ENCODE measurements around the gene TLR1. TPM values are rescaled to one million over a fixed set of nuclear protein-coding genes. Genes with fewer than 3 reads are reported as not detected.

Gene TLR1
- total RNA-seq, 1 donor from 2014 or later: 6.3 TPM

DNA sequence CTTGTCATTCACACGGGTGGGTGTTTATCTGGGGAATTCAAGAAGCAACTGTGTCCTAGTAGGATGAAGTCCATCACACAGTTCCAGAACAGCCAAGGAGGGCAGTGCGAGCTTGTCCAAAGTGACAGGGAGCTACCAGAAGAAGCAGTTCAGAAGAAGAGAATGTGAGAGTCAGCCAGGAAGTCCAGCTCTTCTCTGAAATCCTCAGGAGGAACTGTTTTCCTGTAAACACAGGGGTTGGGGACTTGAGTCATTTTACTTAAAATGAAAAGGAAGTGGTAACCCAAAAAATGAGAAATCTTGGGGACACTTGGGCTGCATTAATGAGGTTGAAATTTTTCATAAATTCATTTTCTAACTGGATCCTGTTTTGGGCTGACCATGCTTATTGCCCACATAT lies 13.6 kb downstream of the TLR1 start:
- H3K27ac ChIP-seq (ENCODE audit: low read depth, low read length): no peak overlapping the region

GRCh38 chr4:38788317-38788716 lies 16.3 kb downstream of the TLR1 start:
- peaks cover 0 to 2% (median 0%) of the 10 kb centered on the region in 3 donors for H3K4me1 ChIP-seq (ENCODE audit: control insufficient read depth in 3 of 3, insufficient read depth in 3 of 3, low read length in 3 of 3)

More for the DNA sequence above, 13.6 kb downstream of the TLR1 start:
- Histone ChIP-seq H3K9ac (ENCODE audit: low read depth in 1 of 3, low read length in 3 of 3) (no peak overlapping the region), H3K4me1 (ENCODE audit: control insufficient read depth in 3 of 3, insufficient read depth in 3 of 3, low read length in 3 of 3) (no peaks in the 10 kb centered on the region), H3K36me3 (ENCODE audit: control insufficient read depth in 3 of 3, insufficient read depth in 3 of 3, low read length in 3 of 3) (no peaks in the 10 kb centered on the region), H3K9me3 (ENCODE audit: control insufficient read depth in 3 of 3, low read length in 3 of 3) (no peaks in the 10 kb centered on the region), H3K27me3 (ENCODE audit: control insufficient read depth in 3 of 3, insufficient read depth in 3 of 3, low read length in 3 of 3) (no peaks in the 10 kb centered on the region), H3K4me3 (ENCODE audit: low read length in 3 of 3) (no peak overlapping the region)

DNA sequence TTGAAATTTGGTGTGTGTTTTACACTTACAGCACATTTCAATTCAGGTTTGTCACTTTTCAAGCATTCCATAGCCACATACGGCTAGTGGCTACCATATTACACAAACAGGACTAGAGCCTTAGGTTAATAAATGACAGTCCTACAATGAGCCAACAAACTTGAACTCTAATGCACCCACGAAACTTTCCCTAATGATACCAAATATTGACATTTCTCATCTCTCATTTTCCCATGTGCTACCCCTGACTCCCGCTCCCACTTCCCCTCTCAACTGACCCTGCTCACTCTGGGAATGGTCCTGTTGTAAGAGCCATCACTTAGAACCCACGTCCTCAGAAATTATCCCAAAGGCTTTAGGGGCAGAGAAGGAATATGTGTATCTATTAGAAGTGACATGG lies 16.9 kb downstream of the TLR1 start:
- no peak overlapping the region for H3K27ac ChIP-seq (ENCODE audit: low read depth, low read length)
- H3K4me1 ChIP-seq (ENCODE audit: control insufficient read depth in 3 of 3, insufficient read depth in 3 of 3, low read length in 3 of 3): peaks cover 0 to 2% (median 0%) of the 10 kb centered on the region in 3 donors
- no peaks in the 10 kb centered on the region for H3K36me3 ChIP-seq (ENCODE audit: control insufficient read depth in 3 of 3, insufficient read depth in 3 of 3, low read length in 3 of 3)
- H3K9me3 ChIP-seq (ENCODE audit: control insufficient read depth in 3 of 3, low read length in 3 of 3): no peaks in the 10 kb centered on the region
- no peaks in the 10 kb centered on the region for H3K27me3 ChIP-seq (ENCODE audit: control insufficient read depth in 3 of 3, insufficient read depth in 3 of 3, low read length in 3 of 3)
- H3K4me3 ChIP-seq (ENCODE audit: low read length in 3 of 3): no peak overlapping the region
- H3K9ac ChIP-seq (ENCODE audit: low read depth in 1 of 3, low read length in 3 of 3): no peak overlapping the region

More at GRCh38 chr4:38788317-38788716, 16.3 kb downstream of the TLR1 start:
- H3K9me3 ChIP-seq (ENCODE audit: control insufficient read depth in 3 of 3, low read length in 3 of 3): no peaks in the 10 kb centered on the region
- H3K4me3 ChIP-seq (ENCODE audit: low read length in 3 of 3): no peak overlapping the region
- no peaks in the 10 kb centered on the region for H3K27me3 ChIP-seq (ENCODE audit: control insufficient read depth in 3 of 3, insufficient read depth in 3 of 3, low read length in 3 of 3)
- no peaks in the 10 kb centered on the region for H3K36me3 ChIP-seq (ENCODE audit: control insufficient read depth in 3 of 3, insufficient read depth in 3 of 3, low read length in 3 of 3)
- H3K27ac ChIP-seq (ENCODE audit: low read depth, low read length): no peak overlapping the region
- no peak overlapping the region for H3K9ac ChIP-seq (ENCODE audit: low read depth in 1 of 3, low read length in 3 of 3)

DNA sequence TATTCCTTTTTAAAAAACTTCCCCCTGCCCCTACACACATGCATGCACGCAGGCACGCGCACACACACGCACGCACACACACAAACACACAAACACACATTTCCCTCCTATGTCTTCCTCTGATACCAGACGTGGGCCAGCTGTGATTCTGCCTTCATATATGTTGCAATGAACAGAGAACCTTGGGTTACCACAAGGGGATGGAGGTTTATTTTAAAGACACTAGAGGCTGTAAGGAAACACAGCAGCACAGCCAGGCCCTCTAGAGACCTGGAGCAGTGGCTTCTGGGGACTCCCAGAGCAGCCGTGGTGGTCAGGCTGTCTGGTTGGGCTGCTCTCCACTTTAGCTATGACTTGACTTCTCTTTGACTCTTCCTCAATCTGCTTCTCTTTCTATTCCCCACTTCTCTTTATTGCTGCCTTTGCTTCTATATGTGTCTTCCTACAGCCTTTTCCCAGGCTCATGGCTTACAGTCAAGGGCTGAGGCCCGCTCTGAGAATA lies 18.6 kb downstream of the TLR1 start:
- H3K36me3 ChIP-seq (ENCODE audit: control insufficient read depth in 3 of 3, insufficient read depth in 3 of 3, low read length in 3 of 3): no peaks in the 10 kb centered on the region
- H3K27ac ChIP-seq (ENCODE audit: low read depth, low read length): no peak overlapping the region
- no peak overlapping the region for H3K4me3 ChIP-seq (ENCODE audit: low read length in 3 of 3)
- H3K27me3 ChIP-seq (ENCODE audit: control insufficient read depth in 3 of 3, insufficient read depth in 3 of 3, low read length in 3 of 3): no peaks in the 10 kb centered on the region
- no peaks in the 10 kb centered on the region for H3K9me3 ChIP-seq (ENCODE audit: control insufficient read depth in 3 of 3, low read length in 3 of 3)
- H3K9ac ChIP-seq (ENCODE audit: low read depth in 1 of 3, low read length in 3 of 3): no peak overlapping the region
- peaks cover 0 to 2% (median 0%) of the 10 kb centered on the region in 3 donors for H3K4me1 ChIP-seq (ENCODE audit: control insufficient read depth in 3 of 3, insufficient read depth in 3 of 3, low read length in 3 of 3)

DNA sequence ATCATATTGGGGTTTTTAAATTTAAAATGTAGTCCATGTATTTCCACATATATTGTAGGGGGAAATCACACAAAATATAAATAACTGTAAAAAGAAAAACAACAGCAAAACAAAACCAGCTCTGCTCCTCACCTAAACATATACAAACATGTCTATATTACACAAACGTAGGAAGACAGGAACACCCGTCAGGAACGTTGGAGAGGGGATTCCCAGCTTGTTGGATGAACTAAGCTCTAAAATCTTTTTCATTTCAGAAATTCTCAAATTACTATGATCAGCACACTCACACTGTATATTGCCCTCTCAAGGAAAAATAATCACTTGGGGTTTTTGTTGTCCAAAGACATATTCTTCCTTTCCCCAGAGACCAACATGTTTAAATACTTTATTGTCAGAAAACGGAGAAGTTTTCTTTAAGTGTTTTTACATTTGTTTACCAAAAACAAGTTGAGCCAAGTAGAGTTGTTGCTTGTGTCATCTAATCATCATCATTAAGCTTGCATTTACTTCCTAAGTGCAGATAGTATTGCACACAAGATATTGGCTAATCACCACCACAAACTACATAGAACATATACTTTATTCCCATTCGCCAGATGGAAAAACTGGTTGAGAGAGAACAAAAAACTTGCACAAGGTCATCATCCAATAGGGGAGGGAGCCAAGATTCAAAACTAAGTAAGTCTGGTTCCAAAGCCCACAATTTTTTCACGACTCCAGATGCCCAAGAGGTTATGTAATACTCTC lies 19.4 kb downstream of the TLR1 start:
- no peaks in the 10 kb centered on the region for H3K36me3 ChIP-seq (ENCODE audit: control insufficient read depth in 3 of 3, insufficient read depth in 3 of 3, low read length in 3 of 3)
- H3K27ac ChIP-seq (ENCODE audit: low read depth, low read length): no peak overlapping the region
- no peaks in the 10 kb centered on the region for H3K27me3 ChIP-seq (ENCODE audit: control insufficient read depth in 3 of 3, insufficient read depth in 3 of 3, low read length in 3 of 3)
- H3K4me3 ChIP-seq (ENCODE audit: low read length in 3 of 3): no peak overlapping the region
- H3K9ac ChIP-seq (ENCODE audit: low read depth in 1 of 3, low read length in 3 of 3): no peak overlapping the region
- peaks cover 0 to 2% (median 0%) of the 10 kb centered on the region in 3 donors for H3K4me1 ChIP-seq (ENCODE audit: control insufficient read depth in 3 of 3, insufficient read depth in 3 of 3, low read length in 3 of 3)
- no peaks in the 10 kb centered on the region for H3K9me3 ChIP-seq (ENCODE audit: control insufficient read depth in 3 of 3, low read length in 3 of 3)

GRCh38 chr4:38784141-38784540 lies 20.4 kb downstream of the TLR1 start:
- Histone ChIP-seq H3K4me3 (ENCODE audit: low read length in 3 of 3) (no peak overlapping the region), H3K36me3 (ENCODE audit: control insufficient read depth in 3 of 3, insufficient read depth in 3 of 3, low read length in 3 of 3) (no peaks in the 10 kb centered on the region), H3K9ac (ENCODE audit: low read depth in 1 of 3, low read length in 3 of 3) (no peak overlapping the region), H3K27ac (ENCODE audit: low read depth, low read length) (no peak overlapping the region), H3K9me3 (ENCODE audit: control insufficient read depth in 3 of 3, low read length in 3 of 3) (no peaks in the 10 kb centered on the region), H3K27me3 (ENCODE audit: control insufficient read depth in 3 of 3, insufficient read depth in 3 of 3, low read length in 3 of 3) (no peaks in the 10 kb centered on the region), H3K4me1 (ENCODE audit: control insufficient read depth in 3 of 3, insufficient read depth in 3 of 3, low read length in 3 of 3) (peaks cover 0 to 2% (median 0%) of the 10 kb centered on the region in 3 donors)

DNA sequence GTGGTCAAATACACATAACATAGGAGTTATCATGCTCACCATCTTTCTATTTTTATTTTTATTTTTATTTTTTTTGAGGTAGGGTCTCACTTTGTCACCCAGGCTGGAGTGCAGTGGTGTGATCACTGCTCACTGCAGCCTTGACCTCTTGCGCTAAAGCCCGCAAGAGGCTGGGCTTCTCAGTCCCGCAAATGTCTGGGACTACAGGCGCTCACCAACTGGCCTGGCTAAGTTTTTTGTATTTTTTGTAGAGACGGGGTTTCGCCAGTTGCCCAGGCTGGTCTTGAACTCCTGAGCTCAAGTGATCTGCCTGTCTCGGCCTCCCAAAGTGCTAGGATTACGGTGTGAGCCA lies 21.5 kb downstream of the TLR1 start:
- H3K27ac ChIP-seq (ENCODE audit: low read depth, low read length): no peak overlapping the region
- no peak overlapping the region for H3K9ac ChIP-seq (ENCODE audit: low read depth in 1 of 3, low read length in 3 of 3)
- no peak overlapping the region for H3K4me3 ChIP-seq (ENCODE audit: low read length in 3 of 3)
- no peaks in the 10 kb centered on the region for H3K36me3 ChIP-seq (ENCODE audit: control insufficient read depth in 3 of 3, insufficient read depth in 3 of 3, low read length in 3 of 3)
- H3K27me3 ChIP-seq (ENCODE audit: control insufficient read depth in 3 of 3, insufficient read depth in 3 of 3, low read length in 3 of 3): no peaks in the 10 kb centered on the region
- H3K4me1 ChIP-seq (ENCODE audit: control insufficient read depth in 3 of 3, insufficient read depth in 3 of 3, low read length in 3 of 3): peaks cover 0 to 2% (median 0%) of the 10 kb centered on the region in 3 donors
- H3K9me3 ChIP-seq (ENCODE audit: control insufficient read depth in 3 of 3, low read length in 3 of 3): no peaks in the 10 kb centered on the region

DNA sequence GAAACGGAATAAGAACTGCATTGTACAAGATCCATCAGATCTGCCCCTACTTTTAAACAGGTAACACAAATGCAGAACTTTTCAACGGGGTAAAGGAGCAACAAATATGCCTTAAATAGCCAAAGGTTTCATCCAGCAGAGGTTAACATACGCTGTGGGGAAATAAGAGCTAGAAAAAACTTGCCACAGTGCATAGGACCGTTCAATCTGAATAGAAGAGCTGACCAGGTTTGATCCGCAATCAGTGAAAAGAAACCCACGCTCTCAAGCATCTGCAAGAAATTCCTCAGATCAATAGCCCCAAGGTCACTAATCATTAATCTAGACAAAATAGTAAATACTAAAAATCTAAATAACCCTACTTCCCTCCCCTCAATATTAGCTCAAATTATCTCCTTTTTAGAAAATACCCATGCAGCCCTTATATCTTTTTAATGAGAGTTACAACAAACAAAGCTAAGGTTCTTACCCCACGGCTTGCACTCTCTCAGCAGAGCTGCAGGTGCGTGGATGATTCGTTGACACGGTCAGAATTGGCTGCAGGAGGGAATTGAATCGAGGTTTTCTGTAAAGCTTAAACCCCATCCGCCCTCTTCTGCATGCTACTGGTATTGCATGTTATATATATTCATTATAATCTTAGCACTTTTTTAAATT lies 22.0 kb downstream of the TLR1 start, which contains the start of gene TLR10:
Gene TLR10, minus strand, starts transcription at position 539 of the 657 bp plus-strand sequence. CDS start 7,400 bp downstream, outside the sequence.
- Histone ChIP-seq H3K4me1 (ENCODE audit: control insufficient read depth in 3 of 3, insufficient read depth in 3 of 3, low read length in 3 of 3) (peaks cover 0 to 2% (median 0%) of the 10 kb centered on the region in 3 donors), H3K9ac (ENCODE audit: low read depth in 1 of 3, low read length in 3 of 3) (no peak within 1 kb of the TSS), H3K4me3 (ENCODE audit: low read length in 3 of 3) (no peak within 1 kb of the TSS), H3K27ac (ENCODE audit: low read depth, low read length) (no peak within 1 kb of the TSS), H3K36me3 (ENCODE audit: control insufficient read depth in 3 of 3, insufficient read depth in 3 of 3, low read length in 3 of 3) (no peaks in the 10 kb centered on the region), H3K27me3 (ENCODE audit: control insufficient read depth in 3 of 3, insufficient read depth in 3 of 3, low read length in 3 of 3) (no peaks in the 10 kb centered on the region), H3K9me3 (ENCODE audit: control insufficient read depth in 3 of 3, low read length in 3 of 3) (no peaks in the 10 kb centered on the region)

GRCh38 chr4:38781854-38782261 lies 22.7 kb downstream of the TLR1 start:
- Histone ChIP-seq H3K4me3 (ENCODE audit: low read length in 3 of 3) (no peak overlapping the region), H3K9ac (ENCODE audit: low read depth in 1 of 3, low read length in 3 of 3) (no peak overlapping the region), H3K36me3 (ENCODE audit: control insufficient read depth in 3 of 3, insufficient read depth in 3 of 3, low read length in 3 of 3) (no peaks in the 10 kb centered on the region)

More at GRCh38 chr4:38781854-38782261, 22.7 kb downstream of the TLR1 start:
- no peaks in the 10 kb centered on the region for H3K27me3 ChIP-seq (ENCODE audit: control insufficient read depth in 3 of 3, insufficient read depth in 3 of 3, low read length in 3 of 3)
- H3K9me3 ChIP-seq (ENCODE audit: control insufficient read depth in 3 of 3, low read length in 3 of 3): no peaks in the 10 kb centered on the region
- H3K27ac ChIP-seq (ENCODE audit: low read depth, low read length): no peak overlapping the region
- H3K4me1 ChIP-seq (ENCODE audit: control insufficient read depth in 3 of 3, insufficient read depth in 3 of 3, low read length in 3 of 3): peaks cover 0 to 2% (median 0%) of the 10 kb centered on the region in 3 donors
